ENCODE measurements around the gene PPP1R12B.
A peak's percentile ranks its signal among the peaks of the same experiment; 100 is the strongest.

GRCh38 chr1:202501281-202501680, 152.8 kb downstream of the PPP1R12B start:
- peak; percentile 37 to 60; a peak in 3 of 4 replicates for TF ChIP-seq CTCF (conservative IDR thresholded peaks at IDR 0.05; ENCODE audit: low read depth in 2 of 2)
- TF ChIP-seq STAT1 (IDR thresholded peaks at IDR 0.05; ENCODE audit: unreplicated experiment): no peak
- TF ChIP-seq POLR2AphosphoS5 (IDR thresholded peaks at IDR 0.05; ENCODE audit: low read depth): no peak
- TF ChIP-seq NANOG (IDR thresholded peaks at IDR 0.05; ENCODE audit: borderline replicate concordance): no peak
- TF ChIP-seq EZH2 (IDR thresholded peaks at IDR 0.05; ENCODE audit: low read depth, unreplicated experiment): no peak
- no peak for TF ChIP-seq ETS1 (IDR thresholded peaks at IDR 0.05)
- TF ChIP-seq EZH2phosphoT487 (IDR thresholded peaks at IDR 0.05; ENCODE audit: unreplicated experiment): no peak
- TF ChIP-seq REST (IDR thresholded peaks at IDR 0.05; ENCODE audit: unreplicated experiment): no peak
